ENCODE data around the gene KIF19. TPM values are rescaled to one million over a fixed set of nuclear protein-coding genes. Genes with fewer than 3 reads are reported as not detected.
A peak's percentile ranks its signal among the peaks of the same experiment; 100 is the strongest.

Gene KIF19
- total and polyA plus RNA-seq, 10 of the 15 experiments (the other 5 are each of a cell fraction or from before 2014, with no cell fraction given) = 0.06 to 0.07 TPM; not detected in 8

GRCh38 chr17:74282587-74283370 lies 43.2 kb upstream of the KIF19 start (continued):
- TF ChIP-seq ZBTB40 (IDR thresholded peaks at IDR 0.05; ENCODE audit: borderline replicate concordance) (no peak), POLR2AphosphoS2 (IDR thresholded peaks at IDR 0.05; ENCODE audit: low read depth, low read length) (no peak), ELK1 (IDR thresholded peaks at IDR 0.05; ENCODE audit: low read depth, low read length) (no peak), TARDBP (IDR thresholded peaks at IDR 0.05; ENCODE audit: borderline replicate concordance) (no peak), EGR1 (IDR thresholded peaks at IDR 0.05; ENCODE audit: borderline replicate concordance in 1 of 2, low read depth in 2 of 2, low read length in 2 of 2) (no peak; a peak in 1 of 3 replicates), BRCA1 (IDR thresholded peaks at IDR 0.05; ENCODE audit: low read depth, low read length) (no peak), HDGF (IDR thresholded peaks at IDR 0.05) (no peak), STAT3 (IDR thresholded peaks at IDR 0.05; ENCODE audit: low read depth, low read length) (no peak), BCLAF1 (IDR thresholded peaks at IDR 0.05) (no peak), MEF2B (IDR thresholded peaks at IDR 0.05; ENCODE audit: partially characterized antibody, poor library complexity, severe bottlenecking) (peak; percentile 99), ZBED1 (IDR thresholded peaks at IDR 0.05; ENCODE audit: borderline replicate concordance) (peak; percentile 78), TAF1 (IDR thresholded peaks at IDR 0.05; ENCODE audit: borderline replicate concordance, low read depth, low read length) (no peak), NFYA (IDR thresholded peaks at IDR 0.05; ENCODE audit: borderline replicate concordance, low read depth, low read length) (no peak), USF2 (IDR thresholded peaks at IDR 0.05; ENCODE audit: borderline replicate concordance, low read depth, low read length) (peak; percentile 3; the same call in 1 of the 2 replicates), PBX3 (IDR thresholded peaks at IDR 0.05; ENCODE audit: insufficient replicate concordance, low read depth, low read length) (no peak), MYC (IDR thresholded peaks at IDR 0.05; ENCODE audit: insufficient read depth, insufficient read length, insufficient replicate concordance, low read length, severe bottlenecking) (no peak), ATF3 (IDR thresholded peaks at IDR 0.05; ENCODE audit: borderline replicate concordance, extremely low read depth, low read depth, low read length) (no peak)
